HG03175 (cell line): ENCODE measurements around the gene LZTS2.
"Not testable (repeated sequence)": the region's sequence is repeated elsewhere in the genome, so short reads cannot be mapped to it uniquely, and the experiment has no call there.

Experiments used
- ATAC-seq: cut with Tn5 transposase; IDR thresholded peaks from one replicate; pipeline ENCODE4 v1.9.1; 2021; ENCODE audit warnings: mild to moderate bottlenecking, moderate library complexity; ENCODE audit not compliant: unreplicated experiment

The LZTS2 gene, protein sequence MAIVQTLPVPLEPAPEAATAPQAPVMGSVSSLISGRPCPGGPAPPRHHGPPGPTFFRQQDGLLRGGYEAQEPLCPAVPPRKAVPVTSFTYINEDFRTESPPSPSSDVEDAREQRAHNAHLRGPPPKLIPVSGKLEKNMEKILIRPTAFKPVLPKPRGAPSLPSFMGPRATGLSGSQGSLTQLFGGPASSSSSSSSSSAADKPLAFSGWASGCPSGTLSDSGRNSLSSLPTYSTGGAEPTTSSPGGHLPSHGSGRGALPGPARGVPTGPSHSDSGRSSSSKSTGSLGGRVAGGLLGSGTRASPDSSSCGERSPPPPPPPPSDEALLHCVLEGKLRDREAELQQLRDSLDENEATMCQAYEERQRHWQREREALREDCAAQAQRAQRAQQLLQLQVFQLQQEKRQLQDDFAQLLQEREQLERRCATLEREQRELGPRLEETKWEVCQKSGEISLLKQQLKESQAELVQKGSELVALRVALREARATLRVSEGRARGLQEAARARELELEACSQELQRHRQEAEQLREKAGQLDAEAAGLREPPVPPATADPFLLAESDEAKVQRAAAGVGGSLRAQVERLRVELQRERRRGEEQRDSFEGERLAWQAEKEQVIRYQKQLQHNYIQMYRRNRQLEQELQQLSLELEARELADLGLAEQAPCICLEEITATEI

GRCh38 chr10:100999742-101000126, at the start of gene LZTS2:
LZTS2 (plus strand) TSS chr10:100999808; CDS start chr10:101002539, 2,731 bp downstream.
- peak; percentile 5 for ATAC-seq

- ATAC-seq = no peak
Observed at GRCh38 chr10:100960251-100960650, 39.4 kb upstream of the LZTS2 start.

DNA sequence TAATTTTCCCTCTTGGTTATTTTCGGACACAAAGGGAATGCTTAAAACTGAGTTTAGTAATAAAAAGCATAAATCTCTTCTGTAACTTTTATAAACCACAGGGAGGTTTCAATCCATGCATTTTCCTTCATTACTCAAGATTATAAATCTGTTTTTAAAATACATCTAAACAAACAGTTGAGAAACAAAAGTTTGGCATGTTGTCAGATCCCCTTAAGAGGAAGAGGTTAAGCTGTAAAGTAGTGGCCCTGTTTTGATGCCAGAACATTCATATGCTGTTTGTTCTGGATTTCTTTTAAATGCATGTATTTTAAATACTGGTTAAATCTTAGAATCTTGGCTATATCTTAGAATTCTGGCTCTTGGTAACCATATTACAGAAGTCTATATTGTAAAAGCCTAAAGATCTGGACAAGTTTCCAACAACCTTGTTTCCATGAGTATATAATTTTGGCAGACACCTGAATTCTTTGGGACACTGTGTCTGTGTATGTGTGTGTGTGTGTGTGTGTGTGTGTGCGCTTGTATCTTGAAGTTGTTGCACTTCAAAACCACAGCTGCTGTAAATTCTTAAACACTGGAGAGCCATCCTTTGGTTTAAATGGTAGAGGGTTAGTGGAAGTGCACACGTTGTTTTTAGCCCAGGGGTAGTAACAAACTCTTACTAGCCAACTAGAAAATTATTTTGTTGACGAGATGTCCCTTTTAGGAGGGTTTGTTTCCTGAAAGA, 37.1 kb upstream of the LZTS2 start:
- ATAC-seq = no peak

DNA sequence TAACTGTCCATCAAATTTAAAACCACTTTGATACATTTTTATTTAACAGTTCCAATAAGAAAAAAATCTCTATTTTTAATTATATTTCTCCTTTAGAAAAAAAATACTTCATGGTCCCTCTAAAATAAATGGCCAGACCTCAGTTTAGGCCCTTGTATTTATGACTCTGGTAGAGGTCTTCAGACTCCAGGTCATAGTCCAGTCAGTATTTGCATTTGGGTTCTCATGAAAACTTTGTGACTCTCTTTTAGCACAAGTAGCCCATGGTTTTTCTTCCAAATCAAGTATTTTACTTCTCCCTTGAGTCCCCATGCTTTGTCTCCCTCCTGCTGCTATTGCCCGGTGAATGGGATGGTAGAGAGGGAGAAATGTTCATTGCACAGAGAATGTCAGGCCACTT, 35.8 kb upstream of the LZTS2 start:
- no peak for ATAC-seq

- no peak for ATAC-seq
Observed at GRCh38 chr10:100965820-100966219, 33.8 kb upstream of the LZTS2 start.

DNA sequence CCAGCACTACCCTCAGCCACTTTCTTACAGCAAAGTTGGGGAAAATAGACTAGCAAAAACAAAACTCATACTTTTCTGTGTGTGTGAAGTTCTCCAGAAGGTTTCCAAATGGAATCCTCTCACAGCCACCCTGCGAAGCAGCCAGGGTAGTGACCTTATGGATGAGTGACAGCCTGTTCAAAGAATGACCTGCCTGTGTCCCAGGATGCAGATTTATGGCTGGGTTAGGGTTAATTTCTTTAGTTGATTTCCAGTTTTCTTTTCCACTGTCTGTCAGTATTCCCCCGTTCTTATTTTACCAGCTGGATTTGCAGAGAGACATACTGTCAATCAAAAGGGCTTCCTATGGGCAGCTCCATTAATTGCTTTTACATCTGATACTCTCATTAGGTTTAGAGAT, 32.7 kb upstream of the LZTS2 start:
- ATAC-seq = no peak

DNA sequence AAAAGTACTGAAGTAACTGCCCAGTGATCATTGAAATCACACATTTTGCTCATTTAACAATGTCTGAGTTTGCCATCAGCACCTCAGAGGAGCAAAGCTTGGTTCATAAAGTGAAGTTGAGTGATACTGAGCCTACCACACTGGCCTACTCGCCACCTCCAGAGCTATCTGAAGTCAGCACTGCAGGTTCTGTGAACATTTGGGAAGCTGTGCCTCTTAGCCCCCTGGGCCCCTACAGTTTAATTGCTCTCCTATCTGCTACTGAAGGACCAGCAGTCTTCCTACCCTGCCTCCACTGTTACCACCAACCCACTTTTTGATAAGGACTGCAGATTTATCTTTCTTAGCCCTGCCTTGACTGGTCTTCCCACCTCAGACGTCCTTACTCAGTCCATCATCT, 32.3 kb upstream of the LZTS2 start:
- no peak for ATAC-seq

DNA sequence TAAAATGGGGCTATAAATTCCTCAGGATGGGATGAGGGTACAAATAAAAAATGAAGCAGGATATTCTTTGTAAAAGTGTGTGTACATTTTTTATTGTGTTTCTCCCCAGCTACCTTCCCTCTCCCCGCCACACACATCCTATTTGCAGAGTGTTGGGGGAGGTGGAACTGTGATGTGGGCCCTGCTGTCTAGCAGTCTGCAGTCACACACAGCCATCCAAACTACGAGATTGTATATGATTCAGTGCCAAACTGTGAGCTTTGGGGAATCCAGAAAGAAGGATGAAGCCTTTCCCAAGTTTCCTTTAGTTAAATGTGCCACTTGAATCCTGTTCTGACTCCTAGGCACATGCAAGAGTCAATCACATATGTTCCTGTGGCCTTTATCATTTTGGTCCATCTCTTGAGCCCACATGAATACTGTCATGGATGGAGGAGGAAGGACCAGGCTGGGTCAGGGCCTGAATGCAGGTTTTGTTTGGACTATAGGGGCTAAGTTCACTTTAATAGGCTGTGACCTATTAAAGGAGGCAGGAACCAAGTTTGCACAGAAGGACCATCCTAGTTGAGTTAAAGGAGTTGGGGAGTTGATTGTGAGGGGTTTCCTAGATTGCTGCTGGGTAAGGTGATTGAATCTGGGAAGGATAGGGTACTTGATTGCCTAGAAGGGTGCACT, 31.4 kb upstream of the LZTS2 start:
- ATAC-seq = no peak

- ATAC-seq = no peak
Observed at GRCh38 chr10:100968863-100969186, 30.8 kb upstream of the LZTS2 start.

- peak; percentile 54 for ATAC-seq
Observed at GRCh38 chr10:100969187-100970075, 30.2 kb upstream of the LZTS2 start, which contains the start of gene SEMA4G. SEMA4G (plus strand) TSS chr10:100969504; CDS start chr10:100972913, 3,409 bp downstream.

DNA sequence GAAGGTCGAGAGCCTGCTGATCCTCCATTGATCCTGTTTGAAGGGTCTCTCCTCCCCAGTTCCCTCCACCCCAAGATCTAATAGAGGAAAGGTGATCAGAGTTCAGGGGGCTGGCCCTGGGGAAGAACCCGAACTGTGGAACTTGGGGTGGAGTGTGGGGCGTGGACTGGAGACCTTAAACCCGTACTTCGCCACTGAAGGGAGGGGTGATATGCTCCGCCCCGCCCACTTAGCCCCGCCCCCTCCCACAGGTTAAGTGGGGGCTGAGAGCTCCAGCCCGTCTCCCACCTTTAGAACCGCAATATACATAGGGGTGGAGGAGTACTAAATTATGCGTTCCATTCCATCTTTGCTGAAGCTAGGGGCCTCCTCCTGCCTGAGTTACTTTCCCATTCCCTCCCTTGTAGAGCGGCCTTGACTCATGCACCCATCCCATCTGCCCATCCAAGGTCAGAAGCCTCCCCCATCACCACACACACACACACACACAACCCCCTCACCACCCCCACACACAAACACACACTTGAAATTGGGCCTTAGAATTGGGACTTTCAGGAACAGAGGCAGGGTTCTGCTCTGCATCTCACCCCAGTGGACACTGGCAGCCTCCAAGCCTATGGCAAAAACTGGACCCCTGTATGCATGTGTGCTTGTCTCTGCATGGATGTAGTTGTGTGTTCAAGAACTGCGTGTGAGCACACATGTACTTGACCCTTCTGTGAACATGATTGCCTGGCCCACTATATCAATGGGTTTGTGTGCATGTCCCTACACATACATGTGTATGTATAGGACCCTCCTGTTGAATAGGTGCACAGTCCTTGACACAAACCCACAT, 29.3 kb upstream of the LZTS2 start:
- ATAC-seq = no peak

- ATAC-seq = no peak
Observed at GRCh38 chr10:100970914-100971811, 28.4 kb upstream of the LZTS2 start.

GRCh38 chr10:100972115-100972903, 27.3 kb upstream of the LZTS2 start:
- no peak for ATAC-seq

- ATAC-seq = no peak
Observed at GRCh38 chr10:100972904-100973535, 26.6 kb upstream of the LZTS2 start.

- not testable (repeated sequence) for ATAC-seq
Observed at GRCh38 chr10:100975397-100975796, 24.2 kb upstream of the LZTS2 start.

DNA sequence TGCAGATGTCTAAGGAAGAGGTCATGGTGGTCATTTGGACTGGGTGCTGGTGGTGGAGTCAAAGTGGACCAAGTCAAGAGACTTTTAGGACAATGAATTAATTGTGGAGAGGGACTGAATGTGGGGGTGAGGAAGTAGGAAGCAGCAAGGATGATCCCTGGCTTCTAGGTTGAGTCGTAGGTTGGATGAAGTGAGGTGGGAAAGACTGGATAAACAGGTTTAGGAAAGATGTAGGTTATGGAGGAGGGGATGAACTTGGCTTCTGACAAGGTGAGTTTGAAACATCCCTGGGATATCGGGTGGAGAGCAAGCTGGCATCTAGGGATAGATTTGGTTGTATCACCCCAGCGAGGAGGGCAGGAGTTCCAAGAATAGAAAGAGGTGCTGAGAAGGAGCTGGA, 22.7 kb upstream of the LZTS2 start:
- no peak for ATAC-seq

DNA sequence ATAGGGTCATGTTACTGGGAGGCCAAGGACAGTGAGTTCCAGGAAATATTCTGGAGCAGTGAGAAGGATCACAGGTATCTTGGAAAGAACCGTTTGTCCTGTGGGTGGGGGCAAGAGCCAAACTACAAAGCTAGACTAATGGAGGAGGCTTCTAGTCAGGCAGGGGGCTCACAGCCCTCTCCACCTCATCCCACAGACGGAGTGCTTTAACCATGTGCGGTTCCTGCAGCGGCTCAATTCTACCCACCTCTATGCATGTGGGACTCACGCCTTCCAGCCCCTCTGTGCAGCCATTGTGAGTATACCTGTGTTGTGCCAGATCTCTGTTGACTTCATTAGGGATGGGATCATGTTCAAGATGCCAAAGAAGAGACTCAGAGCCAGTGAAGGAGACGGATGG, 22.2 kb upstream of the LZTS2 start:
- ATAC-seq = no peak
